GM19467 (cell line): ENCODE results near the gene MCC.

ENCODE experiments used
- ATAC-seq: cut with Tn5 transposase; IDR thresholded peaks from one replicate; pipeline ENCODE4 v1.9.1; 2021; ENCODE audit warnings: mild to moderate bottlenecking, moderate library complexity; ENCODE audit not compliant: unreplicated experiment

MCC gene

GRCh38 chr5:113255105-113255504, 233.1 kb downstream of the MCC start:
- no peak for ATAC-seq

GRCh38 chr5:113253037-113253436, 235.2 kb downstream of the MCC start:
- no peak for ATAC-seq

- ATAC-seq: no peak
Observed at GRCh38 chr5:113252066-113252465, 236.2 kb downstream of the MCC start.

DNA sequence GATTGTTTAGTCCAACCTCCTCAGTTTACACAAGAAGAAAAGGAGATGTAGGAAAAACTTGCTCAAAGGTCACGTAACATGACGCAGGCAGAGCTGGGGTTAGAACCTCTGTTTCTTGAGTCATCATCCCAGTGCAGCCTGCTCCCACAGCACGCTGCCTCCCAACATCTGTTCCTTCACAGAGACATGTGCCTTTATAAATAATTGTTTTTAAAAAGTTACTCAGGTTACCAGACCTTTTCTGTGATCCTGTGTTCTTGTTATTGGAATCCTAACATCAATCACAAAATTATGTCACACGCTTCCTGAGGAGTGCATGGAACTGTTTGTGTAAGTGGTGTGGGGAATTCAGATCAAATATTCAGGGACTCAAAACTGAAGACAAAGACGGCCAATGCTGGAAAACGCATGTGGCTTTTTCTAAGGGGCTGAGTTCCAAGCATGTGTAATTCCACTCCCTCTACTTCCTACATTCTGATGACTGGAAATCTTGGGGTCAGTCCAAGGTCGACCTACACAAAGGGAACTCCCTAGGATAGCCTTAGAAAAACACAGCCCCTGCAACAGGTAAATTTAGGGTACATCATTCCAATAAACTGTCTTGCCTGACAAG, 237.8 kb downstream of the MCC start:
- no peak for ATAC-seq

DNA sequence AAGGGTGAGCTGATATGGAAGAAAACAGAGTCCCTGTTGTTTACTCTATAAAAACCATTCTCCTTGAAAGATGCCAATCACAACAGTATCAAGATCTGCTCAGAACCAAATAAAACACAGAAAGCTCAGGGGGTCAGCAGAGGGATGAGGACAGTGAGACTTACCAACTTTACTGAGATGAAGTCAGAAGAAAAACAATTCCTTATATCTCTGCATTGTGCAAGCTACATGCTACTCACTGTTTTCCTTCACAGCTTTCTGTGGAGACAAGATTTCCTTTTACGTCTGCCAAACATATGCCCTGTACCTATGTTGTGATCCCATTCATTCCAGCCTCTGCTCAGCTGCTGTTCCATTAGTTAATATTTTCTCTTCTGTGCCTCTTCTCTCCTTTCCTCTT, 239.0 kb downstream of the MCC start:
- no peak for ATAC-seq

DNA sequence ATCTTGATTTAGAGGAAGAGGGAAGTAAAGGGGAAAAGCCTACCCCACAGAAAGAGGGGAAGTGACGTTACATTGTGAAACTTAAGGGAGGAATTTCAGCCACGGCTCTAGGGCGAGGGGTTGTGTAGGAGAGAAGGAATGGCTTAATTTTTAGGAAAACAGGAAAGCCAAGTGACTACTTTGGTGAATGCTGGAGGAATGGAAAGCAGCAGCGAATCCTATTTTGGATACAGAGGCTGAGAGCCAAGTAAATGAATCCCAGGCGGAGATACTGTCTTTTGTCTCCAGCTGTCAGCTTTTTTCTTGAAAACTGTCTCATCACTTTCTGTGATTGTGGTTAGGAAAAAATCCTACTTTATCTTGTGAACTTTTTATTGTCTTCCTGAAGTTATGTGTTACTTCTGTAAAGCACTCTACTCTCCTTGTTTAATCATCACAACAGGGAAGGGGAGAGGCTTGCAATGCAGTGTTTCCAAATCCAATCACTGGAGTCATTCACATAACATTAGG, 241.8 kb downstream of the MCC start:
- ATAC-seq: no peak

DNA sequence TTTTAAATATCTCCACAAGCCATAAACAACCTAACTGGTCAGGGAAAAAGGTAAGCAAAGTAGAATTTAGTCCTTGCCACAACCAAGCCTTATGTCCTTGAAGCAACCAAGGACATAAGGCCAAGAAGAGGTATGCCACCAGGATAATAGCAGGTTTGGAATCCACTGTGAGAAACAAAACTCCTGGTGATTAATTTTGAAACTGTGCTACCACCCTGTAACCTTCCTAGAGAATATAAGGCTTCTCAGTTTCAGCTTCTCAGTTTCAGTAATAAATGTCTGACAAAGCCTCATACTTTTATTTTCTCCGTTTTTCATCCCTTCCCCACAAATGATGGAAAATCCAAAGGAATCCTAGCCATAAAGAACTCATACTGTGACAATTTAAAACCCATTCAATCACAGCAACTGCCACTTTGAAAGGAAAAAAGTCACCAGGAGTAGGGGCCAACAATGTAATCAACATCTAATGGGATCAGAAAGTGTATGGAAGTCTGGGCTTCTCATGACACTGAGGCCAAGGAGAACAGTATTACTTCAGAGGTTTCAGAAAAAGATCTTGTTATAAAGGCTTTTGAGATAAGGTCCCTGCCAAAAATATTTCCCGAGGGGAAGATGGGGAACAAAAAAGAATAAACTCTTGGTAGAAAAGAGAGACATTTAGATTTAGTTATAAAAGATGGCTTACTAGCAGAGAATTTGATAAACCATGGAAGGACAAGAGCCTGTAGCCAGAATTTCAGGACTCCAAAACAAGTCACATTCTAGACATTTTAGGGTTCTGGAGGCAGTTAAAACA, 242.6 kb downstream of the MCC start:
- ATAC-seq: no peak

GRCh38 chr5:113244966-113245365, 243.3 kb downstream of the MCC start:
- ATAC-seq: no peak

DNA sequence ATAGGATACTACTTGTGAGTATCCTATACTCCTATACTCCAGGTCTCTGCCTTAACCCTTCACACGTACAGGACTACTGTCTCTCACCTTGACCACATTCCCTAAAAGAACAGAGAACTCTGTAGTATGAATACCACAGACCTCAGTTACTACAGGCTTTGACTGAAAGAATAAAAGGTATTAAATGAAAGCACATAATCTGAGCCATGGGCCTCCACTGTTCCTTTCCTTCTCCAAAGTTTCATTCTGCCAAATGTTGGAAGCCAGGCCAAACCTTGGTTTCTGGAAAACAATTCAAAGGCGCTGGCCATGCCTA, 244.9 kb downstream of the MCC start:
- ATAC-seq: no peak

DNA sequence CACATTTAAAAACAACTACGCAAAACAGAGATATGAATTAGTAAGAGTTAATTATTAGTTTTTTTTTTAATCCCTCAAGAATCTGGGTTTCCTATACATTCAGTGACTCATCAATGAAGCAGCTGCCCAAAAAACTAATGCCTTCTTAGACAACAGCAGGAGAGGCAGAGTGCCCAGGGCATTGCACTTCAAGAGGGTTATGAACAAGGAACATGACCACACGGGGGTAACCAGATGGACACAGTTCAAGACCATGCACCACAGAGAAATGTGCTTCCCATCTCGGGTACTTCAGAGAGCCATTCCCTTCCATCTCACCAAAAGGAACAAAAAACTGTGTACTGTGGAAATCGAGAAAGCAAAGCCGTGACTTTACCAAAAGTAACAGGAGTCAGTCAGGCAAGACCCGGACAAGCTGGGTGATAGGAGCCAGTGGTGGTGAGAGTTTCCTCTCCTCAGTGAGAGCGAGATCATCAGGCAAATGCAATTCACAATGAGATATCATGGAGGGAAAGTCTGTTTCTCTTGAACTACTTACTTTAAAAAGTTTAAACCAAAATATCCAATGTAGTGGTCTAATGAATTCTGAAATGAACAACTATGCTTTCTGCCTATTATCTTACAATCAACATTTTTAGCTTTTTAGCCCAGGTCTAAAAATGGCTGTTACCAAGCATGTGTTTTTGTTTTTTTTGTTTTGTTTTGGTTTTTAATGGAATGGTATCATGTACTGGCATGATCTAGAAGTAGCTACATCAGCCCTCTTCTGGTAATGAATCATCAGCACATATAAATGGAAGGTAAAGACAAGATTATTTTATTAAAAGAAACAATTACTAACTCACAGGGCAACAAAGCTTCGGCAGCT, 245.5 kb downstream of the MCC start:
- ATAC-seq: no peak

DNA sequence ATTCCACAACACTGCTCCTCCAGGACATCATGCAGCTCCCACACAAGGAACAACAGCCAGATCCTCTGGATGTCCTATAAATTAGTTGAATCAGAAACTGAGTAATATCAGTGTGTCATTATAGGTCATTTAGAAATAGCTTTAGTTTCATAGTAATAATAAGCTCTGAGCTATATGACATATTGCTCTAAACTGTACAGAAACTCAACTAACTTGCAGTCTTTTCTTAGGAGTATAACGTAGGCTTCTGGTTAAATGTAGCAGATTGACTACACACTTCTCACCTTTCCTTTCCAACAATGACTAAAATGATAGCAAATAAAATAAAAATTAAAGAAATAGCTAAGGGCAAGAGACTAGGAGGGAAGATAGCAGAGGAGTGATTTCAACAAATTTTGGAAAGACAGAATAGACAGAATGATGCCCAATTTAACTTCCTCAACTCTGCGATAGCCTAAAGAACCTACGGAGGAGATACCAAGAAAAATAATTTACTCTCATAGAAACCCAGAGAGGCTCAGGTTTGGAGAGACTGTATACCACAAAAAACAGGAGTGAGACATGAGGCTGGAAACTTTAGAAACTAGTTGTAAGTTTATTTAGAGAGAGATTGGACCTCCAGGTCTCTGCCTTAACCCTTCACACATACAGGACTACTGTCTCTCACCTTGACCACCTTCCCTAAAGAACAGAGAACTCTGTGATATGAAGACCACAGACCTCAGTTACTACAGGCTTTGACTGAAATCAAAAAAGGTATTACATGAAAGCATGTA, 247.1 kb downstream of the MCC start:
- ATAC-seq: no peak

DNA sequence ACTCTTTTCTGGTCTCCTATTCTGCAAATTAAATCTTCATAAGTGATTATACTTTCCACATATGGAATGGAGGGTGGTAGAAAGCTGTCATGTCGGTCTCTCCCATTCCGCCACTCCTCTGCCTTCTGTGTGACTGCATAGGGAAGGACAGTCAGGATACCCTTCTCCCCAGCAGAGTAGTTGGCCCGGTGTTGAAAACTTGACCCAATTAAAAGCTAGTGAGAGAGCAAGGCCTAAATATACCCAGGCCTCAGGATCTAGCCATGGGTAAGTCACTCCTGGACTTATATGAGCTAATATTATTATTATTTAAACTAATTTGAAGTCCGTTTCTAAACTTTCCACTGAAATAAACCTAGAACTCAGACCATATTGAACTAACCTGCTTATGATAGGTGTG, 248.2 kb downstream of the MCC start:
- ATAC-seq: no peak

DNA sequence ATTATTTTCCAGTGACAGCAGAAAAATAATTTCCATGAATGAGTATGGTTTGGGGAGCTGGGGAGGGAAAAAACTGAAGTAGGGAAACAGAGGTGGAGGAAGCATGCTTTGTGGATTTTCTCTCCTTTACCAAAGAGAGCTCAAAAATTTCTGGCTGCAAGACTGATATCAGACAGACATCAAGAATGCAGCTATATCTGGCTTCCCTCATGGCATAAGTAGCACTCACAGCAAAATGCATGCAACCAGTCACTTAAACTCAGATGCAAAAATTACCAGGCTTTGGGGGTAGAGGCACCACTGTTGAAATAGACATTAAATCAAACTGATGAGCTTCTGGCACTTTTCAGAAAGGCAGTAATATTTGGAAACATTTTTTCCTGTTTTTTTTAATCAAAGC, 250.4 kb downstream of the MCC start:
- ATAC-seq: no peak

- ATAC-seq: no peak
Observed at GRCh38 chr5:113236536-113237288, 251.5 kb downstream of the MCC start.

GRCh38 chr5:113235884-113236283, 252.4 kb downstream of the MCC start:
- ATAC-seq: no peak

DNA sequence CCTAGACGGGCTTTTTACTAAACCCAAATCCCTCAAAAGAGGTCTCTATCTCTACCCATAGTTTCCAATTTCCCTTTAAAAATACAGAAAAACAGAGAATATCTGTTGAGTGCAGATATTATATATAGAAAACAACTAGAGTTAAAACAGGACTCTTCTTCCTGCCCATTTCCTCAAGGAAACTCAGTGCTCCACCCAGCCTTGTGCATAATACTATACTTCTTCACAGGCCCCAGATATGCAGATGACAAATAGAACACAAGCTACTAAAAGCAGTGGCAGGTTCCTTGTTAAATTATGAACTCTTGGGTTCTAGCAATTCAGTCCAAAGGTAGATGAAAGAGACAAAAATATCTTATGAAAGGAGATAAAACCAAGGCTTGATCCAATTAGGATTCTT, 253.7 kb downstream of the MCC start:
- ATAC-seq: no peak

DNA sequence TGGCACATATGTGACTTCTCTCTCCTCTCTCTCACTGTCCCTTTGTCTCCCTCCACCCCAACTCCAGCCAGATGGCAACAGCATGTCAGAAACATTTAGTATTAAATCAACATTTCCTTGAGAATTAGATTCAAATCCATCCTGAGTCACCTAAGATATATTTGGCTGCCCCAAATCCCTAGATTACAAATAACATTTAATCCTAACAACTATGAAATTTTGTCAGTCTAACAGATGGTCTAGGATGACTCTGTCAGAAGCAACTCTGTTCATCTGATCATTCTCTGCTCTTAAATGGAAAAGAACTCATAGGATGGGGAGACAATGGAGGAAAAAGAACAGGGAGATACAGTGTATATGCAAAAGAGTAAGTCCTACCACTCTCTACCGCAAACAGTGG, 254.6 kb downstream of the MCC start:
- no peak for ATAC-seq

- ATAC-seq: no peak
Observed at GRCh38 chr5:113232667-113233066, 255.6 kb downstream of the MCC start.

- ATAC-seq: no peak
Observed at GRCh38 chr5:113232221-113232620, 256.0 kb downstream of the MCC start.

- ATAC-seq: no peak
Observed at GRCh38 chr5:113231653-113232000, 256.6 kb downstream of the MCC start.
